Measurements from ENCODE around the gene CCAR1.

DNA sequence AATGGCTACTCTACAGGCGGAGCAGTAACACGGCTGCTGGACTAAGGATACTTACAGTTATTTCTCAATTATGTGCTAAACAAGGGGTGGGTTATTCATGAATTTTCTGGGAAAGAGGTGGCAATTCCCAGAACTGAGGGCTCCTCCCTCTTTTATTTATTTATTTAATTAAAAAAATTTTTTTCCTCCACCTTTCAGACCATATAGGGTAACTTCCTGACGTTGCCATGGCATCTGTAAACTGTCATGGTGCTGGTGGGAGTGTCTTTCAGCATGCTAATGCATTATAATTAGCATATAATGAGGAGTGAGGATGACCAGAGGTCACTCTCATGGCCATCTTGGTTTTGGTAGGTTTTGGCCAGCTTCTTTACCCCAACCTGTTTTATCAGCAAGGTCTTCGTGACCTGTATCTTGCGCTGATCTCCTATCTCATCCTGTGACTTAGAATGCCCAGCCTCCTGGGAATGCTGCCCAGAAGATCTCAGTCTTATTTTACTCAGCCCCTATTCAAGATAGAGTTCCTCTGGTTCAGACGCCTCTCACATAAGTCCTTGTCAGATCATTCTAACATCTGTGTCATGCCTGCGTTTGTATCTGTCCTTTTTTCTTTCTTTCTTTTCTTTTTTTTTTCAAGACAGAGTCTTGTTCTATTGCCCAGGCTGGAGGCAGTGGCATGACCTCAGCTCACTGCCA is 90.4 kb downstream of the CCAR1 start:
- TF ChIP-seq, protein P1, sequence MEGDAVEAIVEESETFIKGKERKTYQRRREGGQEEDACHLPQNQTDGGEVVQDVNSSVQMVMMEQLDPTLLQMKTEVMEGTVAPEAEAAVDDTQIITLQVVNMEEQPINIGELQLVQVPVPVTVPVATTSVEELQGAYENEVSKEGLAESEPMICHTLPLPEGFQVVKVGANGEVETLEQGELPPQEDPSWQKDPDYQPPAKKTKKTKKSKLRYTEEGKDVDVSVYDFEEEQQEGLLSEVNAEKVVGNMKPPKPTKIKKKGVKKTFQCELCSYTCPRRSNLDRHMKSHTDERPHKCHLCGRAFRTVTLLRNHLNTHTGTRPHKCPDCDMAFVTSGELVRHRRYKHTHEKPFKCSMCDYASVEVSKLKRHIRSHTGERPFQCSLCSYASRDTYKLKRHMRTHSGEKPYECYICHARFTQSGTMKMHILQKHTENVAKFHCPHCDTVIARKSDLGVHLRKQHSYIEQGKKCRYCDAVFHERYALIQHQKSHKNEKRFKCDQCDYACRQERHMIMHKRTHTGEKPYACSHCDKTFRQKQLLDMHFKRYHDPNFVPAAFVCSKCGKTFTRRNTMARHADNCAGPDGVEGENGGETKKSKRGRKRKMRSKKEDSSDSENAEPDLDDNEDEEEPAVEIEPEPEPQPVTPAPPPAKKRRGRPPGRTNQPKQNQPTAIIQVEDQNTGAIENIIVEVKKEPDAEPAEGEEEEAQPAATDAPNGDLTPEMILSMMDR (conservative IDR thresholded peaks at IDR 0.05; ENCODE audit: low read length), result no peak
- no peak for TF ChIP-seq EZH2phosphoT487 (IDR thresholded peaks at IDR 0.05; ENCODE audit: borderline replicate concordance)

Data from Loucy (cell line).